LNCaP clone FGC (cell line): ENCODE data around the gene MED9.

Source experiments
- DNase-seq: peaks from one replicate; pipeline ENCODE4 v3.0.0-alpha.2; 2011; ENCODE audit warnings: low read depth
- H3K4me3 ChIP-seq: 2 replicates; pipeline ENCODE4 v1.5.1; 2011; ENCODE audit warnings: mild to moderate bottlenecking, low read depth, low read length, control low read depth
- CTCF ChIP-seq: IDR thresholded peaks from 2 replicates; pipeline ENCODE4 v1.5.1; 2012; ENCODE audit warnings: mild to moderate bottlenecking; ENCODE audit not compliant: control insufficient read depth, insufficient read depth; ENCODE audit errors: extremely low read depth

MED9 gene

GRCh38 chr17:17528696-17529652 is 52.2 kb downstream of the MED9 start:
- no peak overlapping the region for H3K4me3 ChIP-seq
- no peak for DNase-seq
- no peak for TF ChIP-seq CTCF

DNA sequence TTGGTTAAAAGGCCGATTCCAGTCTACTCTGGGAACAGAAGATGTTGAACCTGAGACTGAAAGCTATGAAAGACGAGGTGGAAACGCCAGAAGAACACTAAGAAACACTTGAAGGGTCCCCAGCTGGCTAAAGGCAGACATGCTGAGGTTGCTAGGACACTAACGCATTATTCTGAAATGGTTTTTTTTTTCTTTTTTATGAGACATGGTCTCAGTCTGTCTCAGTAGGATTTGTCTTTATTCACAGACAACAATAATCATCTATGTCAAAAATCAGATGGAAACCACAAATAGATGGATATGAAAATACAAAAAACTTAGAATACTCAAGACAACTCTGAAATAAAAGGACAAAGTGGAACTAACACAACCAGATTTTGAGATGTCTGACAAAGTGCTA is 54.4 kb downstream of the MED9 start:
- no peak for TF ChIP-seq CTCF
- H3K4me3 ChIP-seq: no peak overlapping the region
- DNase-seq: no peak

DNA sequence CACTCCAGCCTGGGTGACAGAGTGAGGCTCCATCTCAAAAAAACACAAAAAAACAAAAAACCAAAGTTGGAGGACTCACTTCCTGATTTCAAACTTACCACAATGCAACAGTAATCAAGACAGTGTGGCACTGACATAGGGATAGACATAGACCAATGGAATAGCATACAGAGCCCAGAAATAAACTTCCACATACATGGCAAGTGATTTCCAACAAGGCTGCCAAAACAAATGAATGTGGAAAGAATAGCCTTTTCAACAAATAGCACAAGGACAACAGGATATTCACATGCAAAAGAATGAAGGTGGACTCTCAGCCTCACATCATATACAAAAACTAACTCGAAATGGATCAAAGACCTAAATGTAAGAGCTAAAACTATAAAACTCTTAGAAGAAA is 56.2 kb downstream of the MED9 start:
- no peak for TF ChIP-seq CTCF
- no peak overlapping the region for H3K4me3 ChIP-seq
- no peak for DNase-seq

DNA sequence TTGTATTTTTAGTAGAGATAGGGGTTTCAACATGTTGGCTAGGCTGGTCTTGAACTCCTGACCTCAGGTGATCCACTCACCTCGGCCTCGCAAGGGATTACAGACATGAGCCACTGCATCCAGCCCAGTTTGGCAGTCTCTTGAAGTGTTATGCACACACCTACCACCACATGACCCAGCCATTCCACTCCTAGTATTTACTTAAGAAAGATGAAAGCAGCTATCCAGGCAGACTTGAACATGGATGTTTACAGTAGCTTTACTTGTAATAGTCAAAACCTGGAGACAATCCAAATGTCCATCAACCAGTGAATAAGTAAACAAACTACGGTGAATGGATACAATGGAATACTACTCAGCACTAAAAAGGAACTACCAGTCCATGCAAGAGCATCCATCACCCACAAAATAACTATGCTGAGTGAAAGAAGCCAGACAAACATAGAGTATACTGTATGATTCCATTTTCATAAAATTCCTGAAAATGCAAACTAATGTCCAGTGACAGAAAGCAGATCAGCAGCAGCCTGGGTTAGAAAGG is 57.2 kb downstream of the MED9 start:
- no peak for TF ChIP-seq CTCF
- DNase-seq: peak; percentile 98
- H3K4me3 ChIP-seq: no peak overlapping the region

DNA sequence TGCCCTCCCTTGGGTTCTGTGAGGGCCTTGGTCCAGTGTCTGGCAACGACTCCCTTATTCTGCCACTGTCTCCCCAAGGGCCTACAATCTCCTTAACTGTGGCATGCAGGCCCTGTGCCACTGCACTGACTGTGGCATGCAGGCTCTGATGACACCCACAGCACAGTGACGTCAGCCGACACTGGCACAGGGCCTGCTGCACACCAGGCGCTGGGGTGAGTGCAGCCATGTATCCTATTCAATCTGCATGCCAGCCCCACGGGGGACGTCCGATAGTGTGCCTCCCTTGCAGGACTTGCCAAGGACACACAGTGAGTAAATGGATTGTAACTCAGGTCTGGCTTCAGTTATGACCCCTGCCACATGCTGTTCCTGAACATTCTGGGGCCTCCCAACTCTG is 59.2 kb downstream of the MED9 start:
- no peak overlapping the region for H3K4me3 ChIP-seq
- DNase-seq: no peak
- TF ChIP-seq CTCF: no peak

DNA sequence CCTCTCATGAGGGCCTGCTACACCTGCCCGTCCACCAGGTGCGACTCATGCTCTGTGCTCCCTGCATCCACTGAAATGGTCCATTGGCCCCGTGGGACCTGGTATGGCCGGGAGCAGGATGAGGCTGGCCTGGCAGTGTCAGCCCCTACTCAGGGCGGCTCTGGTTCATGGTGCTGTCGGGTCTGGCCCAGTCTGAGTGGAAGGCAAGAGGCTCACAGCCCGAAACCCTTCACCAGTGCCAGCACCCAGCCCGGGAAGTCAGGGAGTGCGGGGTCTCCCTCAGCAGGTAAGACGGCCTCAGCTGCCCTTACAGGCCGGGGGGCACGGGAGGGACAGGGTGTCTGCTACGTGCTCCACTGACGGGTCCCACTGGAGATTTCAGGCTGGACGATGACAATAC is 59.9 kb downstream of the MED9 start:
- no peak for DNase-seq
- no peak for TF ChIP-seq CTCF
- no peak overlapping the region for H3K4me3 ChIP-seq
